K562 (cell line): Measurements from ENCODE around the gene SLC46A3. TPM values are rescaled to one million over a fixed set of nuclear protein-coding genes. Genes with fewer than 3 reads are reported as not detected.

ENCODE experiments used
- ARID4B ChIP-seq: sonication (generic); formaldehyde crosslinking; IDR thresholded peaks from 2 replicates; pipeline ENCODE4 v1.8.0; 2022; ENCODE audit warnings: mild to moderate bottlenecking, missing genetic modification reagents
- GABPB1 ChIP-seq: sonication (generic); formaldehyde crosslinking; IDR thresholded peaks from 2 replicates; pipeline ENCODE4 v1.8.0; 2022; ENCODE audit warnings: mild to moderate bottlenecking, missing genetic modification reagents
- JUND ChIP-seq, 2 experiments: IDR thresholded peaks; 2 replicates in 1 of 2; 3 replicates in 1 of 2; pipeline ENCODE4 v1.6.1; 2011; ENCODE audit warnings: borderline replicate concordance in 2 of 2, low read depth in 2 of 2, low read length in 2 of 2, improper control_type of control experiment in 1 of 2, missing biosample characterization in 1 of 2, missing genetic modification characterization in 1 of 2, missing genetic modification reagents in 1 of 2
- KAT7 ChIP-seq: sonication (generic); formaldehyde crosslinking; IDR thresholded peaks from 2 replicates; pipeline ENCODE4 v1.8.0; 2022; ENCODE audit warnings: missing genetic modification reagents, mild to moderate bottlenecking, borderline replicate concordance
- SP2 ChIP-seq: IDR thresholded peaks from 2 replicates; pipeline ENCODE4 v1.6.1; 2011; ENCODE audit warnings: mild to moderate bottlenecking, low read depth, low read length, moderate library complexity; ENCODE audit not compliant: poor library complexity, severe bottlenecking; ENCODE audit errors: extremely low read depth
- TARDBP ChIP-seq: fragments of 450-650 bp; IDR thresholded peaks from 2 replicates; pipeline ENCODE4 v1.6.1; 2016
- polyA plus RNA-seq, 8 experiments: library from polyadenylated mRNA; depleted of rRNA in 4 of 8; stranded (reverse) in 5 of 8; unstranded in 3 of 8; fragments of >200 nt; fragmentation: Nextera tagmentation in 2 of 8; fragmentation: Illumina TruSeq in 1 of 8; extraction: Ambion mirVana in 2 of 8; extraction: Trizol in 1 of 8; gene quantifications; 2 replicates each; pipeline versions ENCODE4 v1.2.1 to v1.2.3, GENCODE V29; 2011 to 2014; ENCODE audit warnings: inconsistent platforms in 1 of 8, missing spikeins in 1 of 8
- total RNA-seq, 7 experiments: library from RNA; depleted of rRNA in 6 of 7; stranded (reverse); fragments of >200 nt in 6 of 7; fragmentation: Illumina TruSeq in 2 of 7; extraction: Trizol in 2 of 7; gene quantifications; 2 replicates each; pipeline versions ENCODE4 v1.2.1 to v1.2.3, GENCODE V29; 2011 to 2021; ENCODE audit warnings: low replicate concordance in 1 of 7
- TF ChIP-seq, protein P1 (sequence below): fragments of 450-650 bp; IDR thresholded peaks from 2 replicates; pipeline ENCODE4 v1.6.1; 2016; ENCODE audit warnings: mild to moderate bottlenecking, moderate library complexity
- TF ChIP-seq, protein P2 (sequence below): fragments of 250-450 bp; sonication (Bioruptor Pico); IDR thresholded peaks from 2 replicates; pipeline ENCODE4 v1.5.0; 2020; ENCODE audit warnings: mild to moderate bottlenecking

Gene SLC46A3
- total and polyA plus RNA-seq, 9 of the 15 experiments (the other 6 are each of a cell fraction or from before 2014, with no cell fraction given) = 0.14 to 1.2 (median 0.51) TPM

DNA sequence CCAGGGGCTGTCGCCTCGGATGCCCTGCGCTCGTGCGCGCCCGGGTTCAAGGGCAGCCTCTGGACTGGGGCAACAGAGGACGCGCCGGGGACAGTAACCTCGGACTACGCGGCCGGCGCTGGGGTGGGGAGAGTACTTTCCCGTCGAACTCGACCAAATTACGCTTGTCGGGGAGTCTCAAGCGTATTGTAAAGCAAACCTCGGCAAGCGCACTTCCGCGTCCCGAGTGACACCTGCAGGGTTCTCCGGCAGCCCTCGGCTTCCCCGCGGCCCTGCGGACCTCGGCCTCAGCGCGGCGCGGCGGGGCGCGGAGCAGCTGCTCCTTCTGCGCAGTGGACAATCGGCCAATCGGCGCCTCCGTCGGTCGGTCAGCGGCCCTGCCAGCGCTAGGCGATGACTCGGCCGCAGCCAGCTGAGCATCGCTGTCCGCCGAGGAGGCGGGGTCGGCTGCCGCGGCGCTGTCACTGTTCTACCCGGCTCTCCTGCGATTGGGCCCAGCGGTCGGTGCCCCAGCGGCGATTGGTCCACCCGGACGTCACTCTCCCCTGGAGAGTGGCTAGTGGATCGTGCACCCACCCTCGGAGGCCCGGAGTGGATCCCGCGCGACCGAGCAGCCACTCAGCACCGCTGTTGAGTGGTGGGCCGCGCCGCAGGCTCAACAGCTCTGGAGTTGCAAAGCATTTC lies at the start of gene SLC46A3 (continued):
- TF ChIP-seq, protein P1, sequence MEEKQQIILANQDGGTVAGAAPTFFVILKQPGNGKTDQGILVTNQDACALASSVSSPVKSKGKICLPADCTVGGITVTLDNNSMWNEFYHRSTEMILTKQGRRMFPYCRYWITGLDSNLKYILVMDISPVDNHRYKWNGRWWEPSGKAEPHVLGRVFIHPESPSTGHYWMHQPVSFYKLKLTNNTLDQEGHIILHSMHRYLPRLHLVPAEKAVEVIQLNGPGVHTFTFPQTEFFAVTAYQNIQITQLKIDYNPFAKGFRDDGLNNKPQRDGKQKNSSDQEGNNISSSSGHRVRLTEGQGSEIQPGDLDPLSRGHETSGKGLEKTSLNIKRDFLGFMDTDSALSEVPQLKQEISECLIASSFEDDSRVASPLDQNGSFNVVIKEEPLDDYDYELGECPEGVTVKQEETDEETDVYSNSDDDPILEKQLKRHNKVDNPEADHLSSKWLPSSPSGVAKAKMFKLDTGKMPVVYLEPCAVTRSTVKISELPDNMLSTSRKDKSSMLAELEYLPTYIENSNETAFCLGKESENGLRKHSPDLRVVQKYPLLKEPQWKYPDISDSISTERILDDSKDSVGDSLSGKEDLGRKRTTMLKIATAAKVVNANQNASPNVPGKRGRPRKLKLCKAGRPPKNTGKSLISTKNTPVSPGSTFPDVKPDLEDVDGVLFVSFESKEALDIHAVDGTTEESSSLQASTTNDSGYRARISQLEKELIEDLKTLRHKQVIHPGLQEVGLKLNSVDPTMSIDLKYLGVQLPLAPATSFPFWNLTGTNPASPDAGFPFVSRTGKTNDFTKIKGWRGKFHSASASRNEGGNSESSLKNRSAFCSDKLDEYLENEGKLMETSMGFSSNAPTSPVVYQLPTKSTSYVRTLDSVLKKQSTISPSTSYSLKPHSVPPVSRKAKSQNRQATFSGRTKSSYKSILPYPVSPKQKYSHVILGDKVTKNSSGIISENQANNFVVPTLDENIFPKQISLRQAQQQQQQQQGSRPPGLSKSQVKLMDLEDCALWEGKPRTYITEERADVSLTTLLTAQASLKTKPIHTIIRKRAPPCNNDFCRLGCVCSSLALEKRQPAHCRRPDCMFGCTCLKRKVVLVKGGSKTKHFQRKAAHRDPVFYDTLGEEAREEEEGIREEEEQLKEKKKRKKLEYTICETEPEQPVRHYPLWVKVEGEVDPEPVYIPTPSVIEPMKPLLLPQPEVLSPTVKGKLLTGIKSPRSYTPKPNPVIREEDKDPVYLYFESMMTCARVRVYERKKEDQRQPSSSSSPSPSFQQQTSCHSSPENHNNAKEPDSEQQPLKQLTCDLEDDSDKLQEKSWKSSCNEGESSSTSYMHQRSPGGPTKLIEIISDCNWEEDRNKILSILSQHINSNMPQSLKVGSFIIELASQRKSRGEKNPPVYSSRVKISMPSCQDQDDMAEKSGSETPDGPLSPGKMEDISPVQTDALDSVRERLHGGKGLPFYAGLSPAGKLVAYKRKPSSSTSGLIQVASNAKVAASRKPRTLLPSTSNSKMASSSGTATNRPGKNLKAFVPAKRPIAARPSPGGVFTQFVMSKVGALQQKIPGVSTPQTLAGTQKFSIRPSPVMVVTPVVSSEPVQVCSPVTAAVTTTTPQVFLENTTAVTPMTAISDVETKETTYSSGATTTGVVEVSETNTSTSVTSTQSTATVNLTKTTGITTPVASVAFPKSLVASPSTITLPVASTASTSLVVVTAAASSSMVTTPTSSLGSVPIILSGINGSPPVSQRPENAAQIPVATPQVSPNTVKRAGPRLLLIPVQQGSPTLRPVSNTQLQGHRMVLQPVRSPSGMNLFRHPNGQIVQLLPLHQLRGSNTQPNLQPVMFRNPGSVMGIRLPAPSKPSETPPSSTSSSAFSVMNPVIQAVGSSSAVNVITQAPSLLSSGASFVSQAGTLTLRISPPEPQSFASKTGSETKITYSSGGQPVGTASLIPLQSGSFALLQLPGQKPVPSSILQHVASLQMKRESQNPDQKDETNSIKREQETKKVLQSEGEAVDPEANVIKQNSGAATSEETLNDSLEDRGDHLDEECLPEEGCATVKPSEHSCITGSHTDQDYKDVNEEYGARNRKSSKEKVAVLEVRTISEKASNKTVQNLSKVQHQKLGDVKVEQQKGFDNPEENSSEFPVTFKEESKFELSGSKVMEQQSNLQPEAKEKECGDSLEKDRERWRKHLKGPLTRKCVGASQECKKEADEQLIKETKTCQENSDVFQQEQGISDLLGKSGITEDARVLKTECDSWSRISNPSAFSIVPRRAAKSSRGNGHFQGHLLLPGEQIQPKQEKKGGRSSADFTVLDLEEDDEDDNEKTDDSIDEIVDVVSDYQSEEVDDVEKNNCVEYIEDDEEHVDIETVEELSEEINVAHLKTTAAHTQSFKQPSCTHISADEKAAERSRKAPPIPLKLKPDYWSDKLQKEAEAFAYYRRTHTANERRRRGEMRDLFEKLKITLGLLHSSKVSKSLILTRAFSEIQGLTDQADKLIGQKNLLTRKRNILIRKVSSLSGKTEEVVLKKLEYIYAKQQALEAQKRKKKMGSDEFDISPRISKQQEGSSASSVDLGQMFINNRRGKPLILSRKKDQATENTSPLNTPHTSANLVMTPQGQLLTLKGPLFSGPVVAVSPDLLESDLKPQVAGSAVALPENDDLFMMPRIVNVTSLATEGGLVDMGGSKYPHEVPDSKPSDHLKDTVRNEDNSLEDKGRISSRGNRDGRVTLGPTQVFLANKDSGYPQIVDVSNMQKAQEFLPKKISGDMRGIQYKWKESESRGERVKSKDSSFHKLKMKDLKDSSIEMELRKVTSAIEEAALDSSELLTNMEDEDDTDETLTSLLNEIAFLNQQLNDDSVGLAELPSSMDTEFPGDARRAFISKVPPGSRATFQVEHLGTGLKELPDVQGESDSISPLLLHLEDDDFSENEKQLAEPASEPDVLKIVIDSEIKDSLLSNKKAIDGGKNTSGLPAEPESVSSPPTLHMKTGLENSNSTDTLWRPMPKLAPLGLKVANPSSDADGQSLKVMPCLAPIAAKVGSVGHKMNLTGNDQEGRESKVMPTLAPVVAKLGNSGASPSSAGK = peak; percentile 79
- TF ChIP-seq JUND (IDR thresholded peaks at IDR 0.05; ENCODE audit: borderline replicate concordance, low read depth, low read length) = 0 out of 2 replicates have a peak, but pooled peaks have one; percentile 30
- no peak; the same call in 2 of the 3 replicates for TF ChIP-seq JUND (tag; IDR thresholded peaks at IDR 0.05; ENCODE audit: borderline replicate concordance, low read depth, low read length)
- TF ChIP-seq, protein P2, sequence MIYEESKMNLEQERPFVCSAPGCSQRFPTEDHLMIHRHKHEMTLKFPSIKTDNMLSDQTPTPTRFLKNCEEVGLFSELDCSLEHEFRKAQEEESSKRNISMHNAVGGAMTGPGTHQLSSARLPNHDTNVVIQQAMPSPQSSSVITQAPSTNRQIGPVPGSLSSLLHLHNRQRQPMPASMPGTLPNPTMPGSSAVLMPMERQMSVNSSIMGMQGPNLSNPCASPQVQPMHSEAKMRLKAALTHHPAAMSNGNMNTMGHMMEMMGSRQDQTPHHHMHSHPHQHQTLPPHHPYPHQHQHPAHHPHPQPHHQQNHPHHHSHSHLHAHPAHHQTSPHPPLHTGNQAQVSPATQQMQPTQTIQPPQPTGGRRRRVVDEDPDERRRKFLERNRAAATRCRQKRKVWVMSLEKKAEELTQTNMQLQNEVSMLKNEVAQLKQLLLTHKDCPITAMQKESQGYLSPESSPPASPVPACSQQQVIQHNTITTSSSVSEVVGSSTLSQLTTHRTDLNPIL (CRISPR knock-in tag) = no peak
- peak; percentile 33; the same call in 1 of the 2 replicates for TF ChIP-seq ARID4B (CRISPR knock-in tag)
- no peak for TF ChIP-seq TARDBP
- peak; percentile 46 for TF ChIP-seq SP2
- TF ChIP-seq KAT7 (CRISPR knock-in tag) = peak; percentile 62; the same call in 1 of the 2 replicates
- peak; percentile 52; the same call in 1 of the 2 replicates for TF ChIP-seq GABPB1 (CRISPR knock-in tag)
